Testis (tissue), 3 donors: ENCODE data around the gene PSG6. TPM values are rescaled to one million over a fixed set of nuclear protein-coding genes. Genes with fewer than 3 reads are reported as not detected.
"Not testable (repeated sequence)": the region's sequence is repeated elsewhere in the genome, so short reads cannot be mapped to it uniquely, and the experiment has no call there.

Source experiments
- DNase-seq: peaks from one replicate; pipeline ENCODE4 v3.0.0-alpha.2; 2019
- H3K27ac ChIP-seq, 2 donors: fragments of 200-600 bp; sonication (generic); one replicate each; pipeline ENCODE4 v1.5.1; 2019
- H3K27me3 ChIP-seq: fragments of 200-600 bp; sonication (generic); one replicate; pipeline ENCODE4 v1.5.1; 2019
- H3K36me3 ChIP-seq: fragments of 200-600 bp; sonication (generic); one replicate; pipeline ENCODE4 v1.5.1; 2017; ENCODE audit warnings: low read depth; ENCODE audit errors: missing control alignments
- H3K4me1 ChIP-seq: fragments of 200-600 bp; sonication (generic); one replicate; pipeline ENCODE4 v1.5.1; 2019
- H3K4me3 ChIP-seq, 2 donors: fragments of 200-600 bp; sonication (generic); one replicate each; pipeline ENCODE4 v1.5.1; 2017 to 2019
- H3K9me3 ChIP-seq: fragments of 200-600 bp; sonication (generic); one replicate; pipeline ENCODE4 v1.5.1; 2017
- CTCF ChIP-seq, 3 experiments: fragments of 450-650 bp in 2 of 3; fragments of 200-600 bp in 1 of 3; sonication (generic) in 1 of 3; IDR thresholded peaks; one replicate each; pipeline ENCODE4 v1.5.1; 2016 to 2019; ENCODE audit warnings: antibody characterized with exemption in 3 of 3, mild to moderate bottlenecking in 2 of 3, moderate library complexity in 1 of 3
- POLR2A ChIP-seq: fragments of 450-650 bp; IDR thresholded peaks from one replicate; pipeline ENCODE4 v1.6.1; 2017; ENCODE audit warnings: antibody characterized with exemption, mild to moderate bottlenecking, moderate library complexity
- WGBS, 2 donors: methylation state at CpG; one replicate each; pipeline ENCODE4 v1.1.5; 2018; 5-methylcytosine and 5-hydroxymethylcytosine counted together
- intact Hi-C: fragments of 100-400 bp; cut with DNase I; formaldehyde crosslinking; loops from one replicate; pipeline ENCODE4 v1.15.1; 2023; ENCODE audit warnings: low total_unique reads
- polyA plus RNA-seq: library from polyadenylated mRNA; stranded (reverse); fragments of 350-450 nt; fragmentation: Illumina TruSeq; extraction: RNeasy Lipid Tissue Mini Kit (QIAGEN cat#74804); gene quantifications from one replicate; pipeline ENCODE4 v1.2.3, GENCODE V29; 2014; ENCODE audit warnings: low read depth, low replicate concordance; ENCODE audit not compliant: insufficient read depth
- total RNA-seq, 2 donors: library from RNA; depleted of rRNA; stranded (reverse); fragments of >200 nt; gene quantifications; one replicate each; pipeline ENCODE4 v1.2.3, GENCODE V29; 2016

The PSG6 gene
- total and polyA plus RNA-seq, 3 donors from 2014 or later: not detected

- H3K27ac ChIP-seq, H3K36me3 ChIP-seq, H3K27me3 ChIP-seq, H3K4me3 ChIP-seq, H3K4me1 ChIP-seq, H3K9me3 ChIP-seq, intact Hi-C loops, DNase-seq: not testable (repeated sequence)
- 64 to 69% methylated on average over 1 of the region's 1 CpG for WGBS, 2 donors
Observed at GRCh38 chr19:42898656-42899055, 19.0 kb downstream of the PSG6 start.

- H3K27ac ChIP-seq, DNase-seq, H3K4me3 ChIP-seq, H3K36me3 ChIP-seq, intact Hi-C loops, H3K9me3 ChIP-seq, H3K27me3 ChIP-seq, H3K4me1 ChIP-seq: not testable (repeated sequence)
- 29 to 36% methylated on average over 1 of the region's 1 CpG for WGBS, 2 donors
Observed at GRCh38 chr19:42897729-42898128, 20.0 kb downstream of the PSG6 start.

- H3K4me1 ChIP-seq, H3K4me3 ChIP-seq, DNase-seq, H3K27ac ChIP-seq, H3K9me3 ChIP-seq, H3K27me3 ChIP-seq, H3K36me3 ChIP-seq, intact Hi-C loops: not testable (repeated sequence)
- 79 to 85% methylated on average over 7 of the region's 7 CpGs for WGBS, 2 donors
Observed at GRCh38 chr19:42890446-42890845, 27.2 kb downstream of the PSG6 start.

DNA sequence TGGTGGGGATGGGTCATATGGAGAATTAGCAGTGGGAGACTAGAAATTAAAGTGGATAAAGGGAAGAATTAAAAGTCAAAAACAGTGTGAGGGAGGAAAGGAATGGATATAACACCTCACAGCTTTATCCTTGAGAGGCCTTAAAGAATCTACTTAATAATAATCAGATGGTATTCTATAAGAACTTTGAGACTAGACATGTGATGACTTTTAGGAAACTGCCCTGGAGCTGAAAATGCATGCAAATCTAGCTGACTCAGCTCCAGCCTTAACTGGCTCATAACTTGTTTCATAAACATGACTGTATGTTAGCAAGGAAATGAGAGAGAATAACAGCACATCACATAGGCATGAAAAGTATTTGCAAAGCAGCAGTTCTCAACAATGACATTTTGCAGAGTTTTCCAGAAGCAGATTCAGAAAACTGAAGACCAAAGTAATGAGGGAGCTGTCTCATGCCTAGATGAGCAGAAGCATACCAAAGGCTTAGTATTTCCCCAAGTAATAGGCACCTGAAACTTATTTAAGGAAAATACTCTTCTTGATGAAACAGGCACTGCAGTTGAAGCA lies 29.7 kb downstream of the PSG6 start:
- H3K27ac ChIP-seq, intact Hi-C loops: not testable (repeated sequence)

GRCh38 chr19:42882730-42883129 lies 35.0 kb downstream of the PSG6 start:
- H3K27me3 ChIP-seq, H3K4me3 ChIP-seq, intact Hi-C loops, H3K27ac ChIP-seq, DNase-seq, H3K36me3 ChIP-seq, H3K4me1 ChIP-seq, H3K9me3 ChIP-seq: not testable (repeated sequence)
- 56 to 78% methylated on average over 2 of the region's 2 CpGs for WGBS, 2 donors

More for the DNA sequence above, 29.7 kb downstream of the PSG6 start:
- not testable (repeated sequence) for H3K27me3 ChIP-seq, DNase-seq, H3K36me3 ChIP-seq, H3K9me3 ChIP-seq, H3K4me3 ChIP-seq, H3K4me1 ChIP-seq

- H3K4me3 ChIP-seq, H3K27ac ChIP-seq, H3K36me3 ChIP-seq, H3K9me3 ChIP-seq, intact Hi-C loops, DNase-seq, H3K4me1 ChIP-seq, H3K27me3 ChIP-seq: not testable (repeated sequence)
- WGBS, 2 donors: 66 to 69% methylated on average over 5 of the region's 5 CpGs
Observed at GRCh38 chr19:42882010-42882409, 35.7 kb downstream of the PSG6 start.

DNA sequence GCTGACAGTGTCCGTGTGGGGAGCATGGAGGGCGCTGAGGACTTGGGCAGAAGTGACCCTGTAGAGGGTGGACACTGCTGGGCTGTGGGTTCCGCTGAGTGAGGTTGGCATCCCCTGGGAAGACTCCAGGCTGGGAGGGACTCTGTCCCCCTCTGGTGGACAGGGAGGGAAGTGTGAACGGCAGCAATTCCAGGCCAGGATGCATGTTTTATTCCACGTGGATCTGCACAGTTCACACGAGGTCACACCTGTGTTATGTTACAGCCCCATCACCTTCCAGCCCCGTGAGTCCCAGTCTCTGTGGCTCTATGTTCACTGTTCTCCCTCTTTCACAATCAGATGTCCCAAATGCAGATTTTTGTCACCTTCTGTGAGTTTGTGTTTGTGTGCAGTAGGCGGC lies 36.4 kb downstream of the PSG6 start:
- 58 to 59% methylated on average over 7 to 8 of the region's 8 CpGs for WGBS, 2 donors
- DNase-seq, H3K27ac ChIP-seq, H3K4me3 ChIP-seq, H3K9me3 ChIP-seq, H3K4me1 ChIP-seq, intact Hi-C loops, H3K36me3 ChIP-seq, H3K27me3 ChIP-seq: not testable (repeated sequence)

DNA sequence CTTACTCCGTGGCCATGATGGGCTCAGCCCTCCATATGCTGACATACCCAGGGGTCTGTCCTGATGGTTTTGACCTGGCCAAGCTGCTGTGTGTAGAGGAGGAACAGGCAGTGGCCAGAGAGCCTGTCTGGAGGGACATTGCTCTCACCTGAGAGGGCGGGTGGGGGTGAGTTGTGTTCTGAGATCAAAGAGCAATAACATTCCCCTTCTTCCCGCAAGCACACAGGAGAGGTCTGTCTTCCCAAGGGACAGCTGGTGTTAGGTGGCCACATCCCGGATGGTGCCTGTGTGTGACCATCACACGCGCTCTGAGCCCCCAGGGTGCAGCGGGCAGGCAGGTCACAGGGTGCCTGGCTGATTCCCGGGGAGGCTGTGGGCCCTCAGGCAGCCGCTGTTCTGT lies 37.1 kb downstream of the PSG6 start:
- H3K4me3 ChIP-seq, intact Hi-C loops, H3K36me3 ChIP-seq, DNase-seq, H3K4me1 ChIP-seq, H3K9me3 ChIP-seq, H3K27me3 ChIP-seq, H3K27ac ChIP-seq: not testable (repeated sequence)
- 80 to 95% methylated on average over 8 to 9 of the region's 9 CpGs for WGBS, 2 donors

DNA sequence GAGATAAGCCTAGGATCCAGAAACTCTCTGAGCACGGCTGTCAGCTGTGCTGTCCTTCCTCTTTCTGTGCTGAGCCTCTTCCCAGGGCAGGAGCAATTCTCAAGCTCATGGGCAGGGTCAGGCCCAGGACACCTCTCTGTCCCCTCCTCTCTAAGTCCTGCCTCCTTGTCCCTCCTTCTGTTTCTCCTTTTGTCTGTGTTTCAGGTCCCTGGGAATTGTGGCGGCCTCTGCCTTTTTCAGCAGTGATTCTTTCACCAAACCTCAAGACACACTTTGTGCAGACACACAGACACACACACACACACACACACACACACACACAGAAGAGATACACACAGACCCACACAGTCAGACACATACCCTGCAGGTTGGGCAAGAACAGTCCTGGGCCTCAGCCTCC lies 38.1 kb downstream of the PSG6 start, which contains the start of gene PSG1:
Gene PSG1 (minus strand): TSS at position 101 of the 400 bp plus-strand sequence. CDS start 132 bp downstream, outside the sequence.
- no peaks in the 10 kb centered on the region for H3K4me1 ChIP-seq
- intact Hi-C loops: no loop called here
- H3K27me3 ChIP-seq: no peaks in the 10 kb centered on the region
- 33 to 54% methylated on average over 2 of the region's 2 CpGs for WGBS, 2 donors
- DNase-seq: no peak
- no peaks in the 10 kb centered on the region for H3K9me3 ChIP-seq
- H3K36me3 ChIP-seq: no peaks in the 10 kb centered on the region
- no peak for TF ChIP-seq CTCF (IDR thresholded peaks at IDR 0.05)
- TF ChIP-seq POLR2A: no peak
- H3K4me3 ChIP-seq: no peak within 1 kb of the TSS
- no peak within 1 kb of the TSS for H3K27ac ChIP-seq

- H3K9me3 ChIP-seq, intact Hi-C loops, H3K4me3 ChIP-seq, H3K36me3 ChIP-seq, H3K27ac ChIP-seq, H3K27me3 ChIP-seq, H3K4me1 ChIP-seq, DNase-seq: not testable (repeated sequence)
Observed at GRCh38 chr19:42876596-42876995, 41.1 kb downstream of the PSG6 start.

GRCh38 chr19:42875881-42876280 lies 41.8 kb downstream of the PSG6 start:
- DNase-seq, H3K36me3 ChIP-seq, H3K9me3 ChIP-seq, H3K4me1 ChIP-seq, H3K27me3 ChIP-seq, intact Hi-C loops, H3K27ac ChIP-seq, H3K4me3 ChIP-seq: not testable (repeated sequence)
- WGBS, 2 donors: 53 to 56% methylated on average over 1 of the region's 1 CpG
